K562 (cell line): Measurements from ENCODE around the gene CYS1. TPM values are rescaled to one million over a fixed set of nuclear protein-coding genes. Genes with fewer than 3 reads are reported as not detected.

ENCODE experiments used
- ARID3A ChIP-seq: IDR thresholded peaks from 2 replicates; pipeline ENCODE4 v1.6.1; 2012; ENCODE audit warnings: low read depth, low read length, improper control_type of control experiment, borderline replicate concordance
- ARNT ChIP-seq, 2 experiments: fragments of 450-650 bp; IDR thresholded peaks; 2 replicates each; pipeline ENCODE4 v1.6.1; 2016; ENCODE audit warnings: mild to moderate bottlenecking in 1 of 2
- BHLHE40 ChIP-seq: IDR thresholded peaks from 2 replicates; pipeline ENCODE4 v1.6.1; 2011; ENCODE audit warnings: low read length, improper control_type of control experiment
- CHCHD3 ChIP-seq: fragments of 250-450 bp; sonication (Bioruptor Pico); IDR thresholded peaks from 2 replicates; pipeline ENCODE4 v2.1.2; 2022; ENCODE audit warnings: mild to moderate bottlenecking
- ELF2 ChIP-seq: fragments of 250-450 bp; sonication (Bioruptor Pico); IDR thresholded peaks from 2 replicates; pipeline ENCODE4 v1.5.0; 2021; ENCODE audit warnings: mild to moderate bottlenecking
- EP400 ChIP-seq: fragments of 450-650 bp; IDR thresholded peaks from 2 replicates; pipeline ENCODE4 v1.6.1; 2017; ENCODE audit warnings: antibody characterized with exemption, mild to moderate bottlenecking, moderate library complexity
- ESRRA ChIP-seq: fragments of 450-650 bp; IDR thresholded peaks from 2 replicates; pipeline ENCODE4 v1.6.1; 2014; ENCODE audit warnings: low read depth, mild to moderate bottlenecking, moderate library complexity, borderline replicate concordance
- FOXK2 ChIP-seq, 2 experiments: fragments of 450-650 bp; IDR thresholded peaks in 1 of 2; conservative IDR thresholded peaks in 1 of 2; 2 replicates each; pipeline ENCODE4 v1.6.1; 2016; ENCODE audit warnings: low read depth in 2 of 2, mild to moderate bottlenecking in 1 of 2
- HDAC8 ChIP-seq: fragments of 450-650 bp; IDR thresholded peaks from 2 replicates; pipeline ENCODE4 v1.6.1; 2016; ENCODE audit warnings: mild to moderate bottlenecking, missing genetic modification characterization, moderate library complexity, missing compliant biosample characterization
- MBD2 ChIP-seq: sonication (generic); IDR thresholded peaks from 2 replicates; pipeline ENCODE4 v1.6.1; 2016; ENCODE audit warnings: low read depth, borderline replicate concordance
- MCM7 ChIP-seq, 2 experiments: fragments of 450-650 bp; IDR thresholded peaks; 2 replicates each; pipeline ENCODE4 v1.6.1; 2016 to 2018
- PHF21A ChIP-seq: fragments of 450-650 bp; IDR thresholded peaks from 2 replicates; pipeline ENCODE4 v1.6.1; 2017; ENCODE audit warnings: low read depth, borderline replicate concordance
- PHTF2 ChIP-seq: fragments of 250-450 bp; sonication (Bioruptor Pico); IDR thresholded peaks from 2 replicates; pipeline ENCODE4 v1.5.0; 2021; ENCODE audit warnings: mild to moderate bottlenecking
- PTBP1 ChIP-seq: fragments of 200-400 bp; formaldehyde crosslinking; IDR thresholded peaks from 2 replicates; pipeline ENCODE4 v1.6.1; 2017; ENCODE audit warnings: low read depth, low read length
- SRSF9 ChIP-seq: fragments of 200-400 bp; formaldehyde crosslinking; IDR thresholded peaks from 2 replicates; pipeline ENCODE4 v1.6.1; 2017; ENCODE audit warnings: low read depth, low read length, borderline replicate concordance
- TRIM28 ChIP-seq: fragments of 450-650 bp; IDR thresholded peaks from 2 replicates; pipeline ENCODE4 v1.6.1; 2017
- ZBTB12 ChIP-seq: fragments of 250-450 bp; sonication (Bioruptor Pico); IDR thresholded peaks from 2 replicates; pipeline ENCODE4 v1.4.0; 2020
- ZEB2 ChIP-seq: fragments of 450-650 bp; IDR thresholded peaks from 2 replicates; pipeline ENCODE4 v1.6.1; 2016
- ZKSCAN8 ChIP-seq: fragments of 200-800 bp; sonication (Bioruptor generic); IDR thresholded peaks from 2 replicates; pipeline ENCODE4 v1.6.1; 2016; ENCODE audit warnings: missing genetic modification characterization, missing compliant biosample characterization
- ZNF175 ChIP-seq: fragments of 200-800 bp; sonication (Bioruptor generic); IDR thresholded peaks from 2 replicates; pipeline ENCODE4 v1.6.1; 2016; ENCODE audit warnings: low read depth, mild to moderate bottlenecking, missing genetic modification characterization, missing compliant biosample characterization
- ZNF589 ChIP-seq: fragments of 200-800 bp; sonication (Bioruptor generic); IDR thresholded peaks from 2 replicates; pipeline ENCODE4 v1.6.1; 2016; ENCODE audit warnings: low read depth, missing genetic modification characterization, missing compliant biosample characterization
- ZNF696 ChIP-seq: fragments of 250-450 bp; sonication (Bioruptor Pico); conservative IDR thresholded peaks from 2 replicates; pipeline ENCODE4 v1.4.0; 2020; ENCODE audit warnings: mild to moderate bottlenecking, moderate library complexity
- polyA plus RNA-seq, 8 experiments: library from polyadenylated mRNA; depleted of rRNA in 4 of 8; stranded (reverse) in 5 of 8; unstranded in 3 of 8; fragments of >200 nt; fragmentation: Nextera tagmentation in 2 of 8; fragmentation: Illumina TruSeq in 1 of 8; extraction: Ambion mirVana in 2 of 8; extraction: Trizol in 1 of 8; gene quantifications; 2 replicates each; pipeline versions ENCODE4 v1.2.1 to v1.2.3, GENCODE V29; 2011 to 2014; ENCODE audit warnings: inconsistent platforms in 1 of 8, missing spikeins in 1 of 8
- total RNA-seq, 7 experiments: library from RNA; depleted of rRNA in 6 of 7; stranded (reverse); fragments of >200 nt in 6 of 7; fragmentation: Illumina TruSeq in 2 of 7; extraction: Trizol in 2 of 7; gene quantifications; 2 replicates each; pipeline versions ENCODE4 v1.2.1 to v1.2.3, GENCODE V29; 2011 to 2021; ENCODE audit warnings: low replicate concordance in 1 of 7
- TF ChIP-seq, protein P1 (sequence below): fragments of 450-650 bp; IDR thresholded peaks from 2 replicates; pipeline ENCODE4 v1.6.1; 2016; ENCODE audit warnings: borderline replicate concordance
- TF ChIP-seq, protein P2 (sequence below): fragments of 450-650 bp; formaldehyde crosslinking; IDR thresholded peaks from 2 replicates; pipeline ENCODE4 v1.4.0; 2020; ENCODE audit warnings: mild to moderate bottlenecking, mixed read lengths

The CYS1 gene
- total and polyA plus RNA-seq, 9 of the 15 experiments (the other 6 are each of a cell fraction or from before 2014, with no cell fraction given) = 0.11 to 0.13 TPM; not detected in 7

DNA sequence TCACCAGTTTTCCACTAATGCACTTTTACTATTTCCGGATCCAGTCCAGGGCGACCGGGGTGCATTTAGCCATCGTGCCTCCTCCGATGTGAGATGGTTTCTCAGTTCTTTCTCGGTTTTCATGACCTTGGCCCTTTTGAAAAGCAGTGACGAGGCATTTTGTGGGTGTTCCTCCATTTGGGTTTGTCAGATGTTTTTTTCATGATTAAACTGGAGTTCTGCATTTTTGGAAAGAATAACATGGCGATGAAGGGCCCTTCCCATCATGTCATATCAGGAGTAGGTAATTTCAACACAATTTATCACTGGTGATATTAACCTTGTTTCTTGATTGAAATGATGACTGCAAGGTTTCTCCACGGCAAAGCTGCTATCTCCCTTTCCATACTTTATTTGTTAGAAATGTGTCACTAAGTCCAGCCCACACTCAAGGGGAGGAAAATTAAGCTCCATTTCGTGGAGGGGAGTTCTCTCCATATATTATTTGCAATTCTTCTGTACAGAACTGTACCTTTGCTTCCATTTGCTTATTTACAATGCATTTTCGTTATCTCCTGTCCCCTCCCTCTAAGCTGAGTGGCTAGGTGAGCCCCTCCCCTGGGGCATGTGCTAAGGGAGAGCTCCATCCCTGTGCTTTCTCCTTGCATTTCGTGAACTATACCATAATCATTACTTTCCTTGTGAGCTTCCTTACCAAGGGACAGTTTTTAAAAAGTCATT is 45.7 kb downstream of the CYS1 start (continued):
- TF ChIP-seq PHF21A (no peak), BHLHE40 (0 out of 2 replicates have a peak, but pooled peaks have one; percentile 15), HDAC8 (no peak), ZBTB12 (no peak), ESRRA (peak; percentile 20; the same call in 1 of the 2 replicates), MCM7 (IDR thresholded peaks at IDR 0.05) (no peak), FOXK2 (conservative IDR thresholded peaks at IDR 0.05 in 1 of 2, IDR thresholded peaks at IDR 0.05 in 1 of 2; ENCODE audit: low read depth in 2 of 2) (peak; percentile 72 to 78), PTBP1 (no peak), PHTF2 (CRISPR knock-in tag) (no peak), SRSF9 (no peak), ARID3A (no peak), ELF2 (CRISPR knock-in tag) (0 out of 2 replicates have a peak, but pooled peaks have one; percentile 48), MBD2 (no peak), ZNF175 (CRISPR knock-in tag) (no peak), ZKSCAN8 (no peak), TRIM28 (no peak), ARNT (IDR thresholded peaks at IDR 0.05) (no peak), ZNF696 (CRISPR knock-in tag) (no peak), ZNF589 (CRISPR knock-in tag) (no peak), ZEB2 (0 out of 2 replicates have a peak, but pooled peaks have one; percentile 30), EP400 (peak; percentile 64), CHCHD3 (no peak)
- TF ChIP-seq, protein P1, sequence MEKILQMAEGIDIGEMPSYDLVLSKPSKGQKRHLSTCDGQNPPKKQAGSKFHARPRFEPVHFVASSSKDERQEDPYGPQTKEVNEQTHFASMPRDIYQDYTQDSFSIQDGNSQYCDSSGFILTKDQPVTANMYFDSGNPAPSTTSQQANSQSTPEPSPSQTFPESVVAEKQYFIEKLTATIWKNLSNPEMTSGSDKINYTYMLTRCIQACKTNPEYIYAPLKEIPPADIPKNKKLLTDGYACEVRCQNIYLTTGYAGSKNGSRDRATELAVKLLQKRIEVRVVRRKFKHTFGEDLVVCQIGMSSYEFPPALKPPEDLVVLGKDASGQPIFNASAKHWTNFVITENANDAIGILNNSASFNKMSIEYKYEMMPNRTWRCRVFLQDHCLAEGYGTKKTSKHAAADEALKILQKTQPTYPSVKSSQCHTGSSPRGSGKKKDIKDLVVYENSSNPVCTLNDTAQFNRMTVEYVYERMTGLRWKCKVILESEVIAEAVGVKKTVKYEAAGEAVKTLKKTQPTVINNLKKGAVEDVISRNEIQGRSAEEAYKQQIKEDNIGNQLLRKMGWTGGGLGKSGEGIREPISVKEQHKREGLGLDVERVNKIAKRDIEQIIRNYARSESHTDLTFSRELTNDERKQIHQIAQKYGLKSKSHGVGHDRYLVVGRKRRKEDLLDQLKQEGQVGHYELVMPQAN = no peak
- TF ChIP-seq, protein P2, sequence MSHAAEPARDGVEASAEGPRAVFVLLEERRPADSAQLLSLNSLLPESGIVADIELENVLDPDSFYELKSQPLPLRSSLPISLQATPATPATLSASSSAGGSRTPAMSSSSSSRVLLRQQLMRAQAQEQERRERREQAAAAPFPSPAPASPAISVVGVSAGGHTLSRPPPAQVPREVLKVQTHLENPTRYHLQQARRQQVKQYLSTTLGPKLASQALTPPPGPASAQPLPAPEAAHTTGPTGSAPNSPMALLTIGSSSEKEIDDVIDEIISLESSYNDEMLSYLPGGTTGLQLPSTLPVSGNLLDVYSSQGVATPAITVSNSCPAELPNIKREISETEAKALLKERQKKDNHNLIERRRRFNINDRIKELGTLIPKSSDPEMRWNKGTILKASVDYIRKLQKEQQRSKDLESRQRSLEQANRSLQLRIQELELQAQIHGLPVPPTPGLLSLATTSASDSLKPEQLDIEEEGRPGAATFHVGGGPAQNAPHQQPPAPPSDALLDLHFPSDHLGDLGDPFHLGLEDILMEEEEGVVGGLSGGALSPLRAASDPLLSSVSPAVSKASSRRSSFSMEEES = no peak
